SK-N-MC (cell line): ENCODE measurements around the gene FUT3.

Experiments used
- DNase-seq: peaks from one replicate; pipeline ENCODE4 v3.0.0-alpha.2; 2011; ENCODE audit warnings: low read depth, low spot score
- H3K27ac ChIP-seq: fragments of 200-600 bp; sonication (generic); 2 replicates; pipeline ENCODE4 v1.5.1; 2016; ENCODE audit warnings: mixed run types
- H3K36me3 ChIP-seq: fragments of 200-600 bp; sonication (generic); 2 replicates; pipeline ENCODE4 v1.6.1; 2017; ENCODE audit warnings: antibody characterized with exemption, low read length, mixed read lengths; ENCODE audit not compliant: insufficient read depth
- H3K4me3 ChIP-seq: fragments of 200-600 bp; sonication (generic); 2 replicates; pipeline ENCODE4 v1.5.1; 2016
- H3K9ac ChIP-seq: fragments of 200-600 bp; sonication (generic); 2 replicates; pipeline ENCODE4 v1.8.0; 2017; ENCODE audit warnings: mixed run types, mixed read lengths; ENCODE audit not compliant: insufficient read length
- H3K9me3 ChIP-seq: fragments of 200-600 bp; sonication (generic); 2 replicates; pipeline ENCODE4 v1.6.1; 2017; ENCODE audit warnings: low read depth, mild to moderate bottlenecking, antibody characterized with exemption, low read length, moderate library complexity, mixed read lengths
- EZH2 ChIP-seq: fragments of 200-600 bp; sonication (generic); IDR thresholded peaks from one replicate; pipeline ENCODE4 v1.6.1; 2017; ENCODE audit warnings: antibody characterized with exemption
- FOXP2 ChIP-seq: optimal IDR thresholded peaks from 2 replicates; pipeline ENCODE3; 2011; ENCODE audit warnings: mild to moderate bottlenecking, moderate library complexity; ENCODE audit not compliant: insufficient read depth; ENCODE audit errors: extremely low read length, control extremely low read depth
- POLR2AphosphoS5 ChIP-seq: IDR thresholded peaks from 2 replicates; pipeline ENCODE4 v1.6.1; 2012; ENCODE audit warnings: mild to moderate bottlenecking, low read depth, low read length, borderline replicate concordance

FUT3 gene

DNA sequence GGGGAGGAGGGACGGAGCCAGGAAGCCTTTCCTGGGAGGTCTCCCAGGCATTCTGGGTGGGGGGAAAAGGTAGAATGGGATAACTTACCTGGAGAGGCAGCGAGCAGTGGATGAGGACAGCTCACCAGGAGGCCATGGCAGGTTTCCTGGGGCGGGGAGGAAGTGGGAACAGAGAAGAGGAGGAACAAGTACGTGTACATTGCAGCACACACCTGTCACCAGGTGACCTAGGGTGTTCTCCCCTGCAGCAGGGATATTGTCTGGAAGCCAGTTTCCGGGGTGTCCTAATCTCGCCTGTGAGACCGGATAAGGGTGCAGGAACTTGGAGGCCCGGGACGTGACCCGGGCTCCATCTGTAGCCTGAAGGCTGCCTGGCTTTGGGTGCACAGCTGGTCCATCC is at the start of gene FUT3:
Gene FUT3, minus strand, starts transcription at position 148 of the 400 bp plus-strand sequence.
- Histone ChIP-seq H3K4me3 (no peak within 1 kb of the TSS), H3K36me3 (no peaks in the 10 kb centered on the region), H3K27ac (no peak within 1 kb of the TSS), H3K9ac (no peak within 1 kb of the TSS), H3K9me3 (no peaks in the 10 kb centered on the region)
- DNase-seq = no peak
- TF ChIP-seq EZH2 (no peak), FOXP2 (no peak), POLR2AphosphoS5 (no peak)

DNA sequence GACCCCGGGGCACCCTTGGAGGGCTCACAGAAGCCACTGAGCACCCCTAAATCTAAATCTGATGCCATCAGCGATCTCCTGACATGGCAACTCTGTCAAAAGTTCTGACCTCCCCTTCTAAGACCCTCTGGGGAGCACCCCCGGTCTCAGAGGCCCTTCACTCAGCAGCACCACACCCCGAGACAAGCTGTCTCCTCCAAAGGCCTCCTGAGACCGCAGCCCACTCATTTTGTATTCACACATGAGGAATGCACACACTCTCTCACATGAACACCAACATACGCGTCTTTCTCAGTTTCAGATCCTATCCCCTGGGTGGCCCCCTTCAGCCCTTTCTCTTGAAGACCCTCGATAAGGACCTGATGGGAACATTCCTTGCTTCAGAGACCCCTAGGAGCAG is 49.7 kb upstream of the FUT3 start:
- Histone ChIP-seq H3K9me3 (no peaks in the 10 kb centered on the region), H3K4me3 (no peak overlapping the region), H3K9ac (no peak overlapping the region), H3K36me3 (peaks cover 15% of the 10 kb centered on the region), H3K27ac (no peak overlapping the region)
- TF ChIP-seq EZH2 (no peak), FOXP2 (no peak), POLR2AphosphoS5 (no peak)
- DNase-seq = no peak

DNA sequence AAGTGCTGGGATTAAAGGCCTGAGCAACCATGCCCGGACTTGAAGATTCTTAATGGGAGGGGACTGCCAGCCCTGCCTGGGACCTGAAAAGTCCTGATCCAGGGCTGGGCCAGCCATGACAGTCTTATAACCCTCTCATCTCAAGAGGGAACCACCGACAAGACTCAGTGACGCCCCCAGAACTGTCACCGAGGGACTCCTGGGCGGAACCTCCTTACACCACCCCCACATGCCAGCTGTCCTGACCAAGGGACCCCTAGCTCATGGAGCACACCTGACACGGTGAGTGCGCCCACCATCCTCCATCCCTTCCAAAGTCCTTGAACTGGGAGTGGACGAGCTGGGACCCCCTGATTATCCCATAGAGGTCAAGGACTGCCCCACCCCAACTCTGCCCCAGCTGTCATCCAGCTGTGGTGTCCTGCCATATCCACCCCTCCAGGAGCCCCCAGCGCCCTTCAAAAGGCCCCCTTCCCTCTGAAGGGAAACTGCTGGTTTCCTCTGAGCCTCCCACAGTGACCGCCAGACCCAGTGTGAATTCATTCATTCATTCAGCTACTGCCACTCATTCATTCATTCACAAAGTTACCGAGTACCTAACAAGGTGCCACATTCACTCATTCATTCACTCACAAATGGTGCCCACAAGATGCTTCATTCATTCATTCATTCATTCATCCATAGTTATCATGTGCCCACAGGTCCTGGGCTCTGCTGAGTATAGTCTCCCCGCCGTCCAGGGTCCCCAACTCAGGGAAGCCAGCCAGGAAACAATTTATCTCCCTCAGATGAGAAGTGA is 48.7 kb upstream of the FUT3 start:
- Histone ChIP-seq H3K27ac (no peak overlapping the region), H3K9ac (no peak overlapping the region), H3K4me3 (no peak overlapping the region), H3K9me3 (no peaks in the 10 kb centered on the region), H3K36me3 (peaks cover 15% of the 10 kb centered on the region)
- DNase-seq = no peak
- TF ChIP-seq FOXP2 (no peak), EZH2 (no peak), POLR2AphosphoS5 (no peak)

DNA sequence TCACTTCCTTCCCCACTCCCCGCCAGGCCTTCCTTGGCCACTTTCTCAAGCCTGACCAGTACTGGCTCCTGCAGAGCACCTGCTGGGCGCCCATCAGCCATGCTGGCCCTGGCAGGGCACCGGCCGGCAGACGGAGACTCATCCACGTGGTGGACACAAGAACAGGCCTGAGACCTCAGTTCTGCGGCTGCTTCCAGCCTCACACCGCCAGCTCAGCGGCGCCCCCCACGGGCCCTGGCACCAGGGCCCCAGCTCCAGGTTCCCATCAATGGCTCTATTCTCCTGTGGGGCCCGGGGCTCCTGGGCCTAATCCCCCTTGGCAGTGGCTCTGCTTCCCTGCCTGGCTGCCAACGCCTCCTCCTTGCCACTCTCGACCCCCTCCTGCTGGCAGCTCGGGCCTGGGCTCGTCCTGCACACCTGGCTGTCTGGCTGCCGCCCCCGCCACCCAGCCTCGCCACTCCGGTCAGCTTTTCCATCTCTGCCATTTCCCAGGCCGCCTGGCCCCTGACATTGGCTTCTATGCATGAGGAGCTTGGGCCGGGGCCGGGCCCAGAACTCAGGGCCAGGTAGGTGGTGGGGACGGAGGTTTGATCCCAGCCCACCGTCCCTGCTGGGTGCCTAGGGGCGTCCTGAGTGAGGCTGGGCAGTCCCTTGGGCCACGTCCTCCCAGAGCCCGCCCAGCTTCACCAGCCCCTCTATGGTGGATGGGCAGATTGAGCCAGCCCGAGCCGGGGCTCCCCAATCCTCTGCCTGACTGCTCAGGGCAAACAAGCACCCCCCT is 46.1 kb upstream of the FUT3 start:
- no peak for TF ChIP-seq POLR2AphosphoS5
- TF ChIP-seq FOXP2 = no peak
- TF ChIP-seq EZH2 = no peak
- DNase-seq = no peak
- Histone ChIP-seq H3K27ac (no peak overlapping the region), H3K36me3 (peaks cover 15% of the 10 kb centered on the region), H3K9me3 (no peaks in the 10 kb centered on the region), H3K9ac (no peak overlapping the region), H3K4me3 (no peak overlapping the region)

DNA sequence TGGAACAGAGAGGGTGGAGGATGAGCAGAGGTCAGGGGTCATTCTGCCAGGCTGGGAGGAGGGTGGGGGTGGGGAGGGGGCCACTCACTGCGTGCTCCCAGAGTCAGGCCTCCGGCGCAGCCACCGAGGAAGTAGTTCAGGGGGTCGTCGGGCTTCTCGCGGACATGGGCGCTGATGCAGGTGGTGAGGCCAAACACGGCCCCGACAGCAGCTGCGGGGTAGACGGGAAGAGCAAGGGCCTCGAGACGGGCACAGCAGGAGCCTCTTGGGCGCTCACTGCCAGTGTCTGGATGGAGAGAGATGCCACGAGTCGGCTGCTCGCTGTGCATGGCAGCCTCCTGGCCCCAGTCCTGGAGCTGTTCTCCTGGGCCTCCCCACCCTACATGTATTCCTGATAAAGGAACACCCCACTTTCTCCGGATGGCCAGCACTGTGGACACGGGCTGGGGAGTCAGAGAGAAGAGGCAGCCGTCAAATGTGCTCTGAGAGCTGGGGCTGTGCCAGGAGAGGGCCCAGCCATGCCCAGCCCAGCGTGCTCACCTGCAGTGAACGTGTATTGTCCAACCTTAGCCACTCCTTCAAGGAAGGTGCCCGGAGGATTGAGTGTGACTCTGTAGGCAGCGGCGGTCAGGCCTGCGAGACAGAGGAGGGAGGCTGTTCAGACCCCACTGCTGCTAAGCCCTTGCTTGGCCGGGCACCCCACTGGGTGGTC is 45.3 kb upstream of the FUT3 start:
- no peak overlapping the region for H3K27ac ChIP-seq
- TF ChIP-seq FOXP2 (no peak), POLR2AphosphoS5 (no peak), EZH2 (no peak)
- H3K9ac ChIP-seq = no peak overlapping the region
- H3K4me3 ChIP-seq = no peak overlapping the region
- H3K36me3 ChIP-seq = peaks cover 15% of the 10 kb centered on the region
- no peak for DNase-seq
- no peaks in the 10 kb centered on the region for H3K9me3 ChIP-seq

DNA sequence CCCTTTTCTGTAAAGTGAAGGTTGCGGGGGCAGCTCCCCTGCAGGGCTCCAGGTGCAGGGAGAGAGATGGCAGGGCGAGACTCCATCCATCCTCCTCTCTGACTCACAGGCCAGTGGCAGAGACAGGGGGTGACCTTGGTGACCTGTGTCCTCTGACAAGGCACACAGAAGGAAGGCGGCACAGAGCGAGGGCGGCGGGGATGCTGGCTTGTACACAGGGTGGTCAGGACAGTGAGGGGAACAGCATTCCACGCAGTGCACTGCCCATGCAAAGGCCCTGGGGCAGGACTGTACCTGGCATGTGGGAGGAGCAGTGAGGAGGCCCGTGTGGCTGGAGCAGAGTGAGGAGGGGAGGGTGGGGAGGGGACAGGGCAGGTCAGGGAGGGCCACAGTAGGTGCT is 44.6 kb upstream of the FUT3 start:
- H3K27ac ChIP-seq = no peak overlapping the region
- no peak overlapping the region for H3K4me3 ChIP-seq
- TF ChIP-seq EZH2 (no peak), POLR2AphosphoS5 (no peak), FOXP2 (no peak)
- H3K9me3 ChIP-seq = no peaks in the 10 kb centered on the region
- no peak overlapping the region for H3K9ac ChIP-seq
- H3K36me3 ChIP-seq = peaks cover 10% of the 10 kb centered on the region
- DNase-seq = no peak

DNA sequence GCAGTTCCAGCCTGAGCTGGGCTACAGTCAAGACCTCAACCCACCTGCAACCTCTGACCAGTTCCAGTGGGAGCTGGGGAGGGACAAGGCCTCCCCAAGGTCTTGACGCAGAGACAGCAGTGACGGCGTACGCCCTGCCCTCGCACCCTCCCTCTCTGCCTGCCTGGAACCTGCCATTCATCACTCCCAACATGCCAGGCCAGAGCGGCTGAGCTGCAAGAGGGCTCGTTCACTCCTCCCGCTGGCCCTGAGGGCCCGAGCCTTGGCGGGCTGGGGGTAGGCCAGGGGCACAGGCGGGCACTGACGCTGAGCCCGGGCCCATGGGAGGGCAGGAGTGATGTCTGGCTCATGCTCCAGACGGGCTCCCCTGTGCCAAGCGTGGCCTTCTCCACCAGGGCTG is 44.2 kb upstream of the FUT3 start:
- Histone ChIP-seq H3K4me3 (no peak overlapping the region), H3K9ac (no peak overlapping the region), H3K27ac (no peak overlapping the region), H3K36me3 (peaks cover 9% of the 10 kb centered on the region), H3K9me3 (no peaks in the 10 kb centered on the region)
- no peak for DNase-seq
- TF ChIP-seq FOXP2 (no peak), POLR2AphosphoS5 (no peak), EZH2 (no peak)

DNA sequence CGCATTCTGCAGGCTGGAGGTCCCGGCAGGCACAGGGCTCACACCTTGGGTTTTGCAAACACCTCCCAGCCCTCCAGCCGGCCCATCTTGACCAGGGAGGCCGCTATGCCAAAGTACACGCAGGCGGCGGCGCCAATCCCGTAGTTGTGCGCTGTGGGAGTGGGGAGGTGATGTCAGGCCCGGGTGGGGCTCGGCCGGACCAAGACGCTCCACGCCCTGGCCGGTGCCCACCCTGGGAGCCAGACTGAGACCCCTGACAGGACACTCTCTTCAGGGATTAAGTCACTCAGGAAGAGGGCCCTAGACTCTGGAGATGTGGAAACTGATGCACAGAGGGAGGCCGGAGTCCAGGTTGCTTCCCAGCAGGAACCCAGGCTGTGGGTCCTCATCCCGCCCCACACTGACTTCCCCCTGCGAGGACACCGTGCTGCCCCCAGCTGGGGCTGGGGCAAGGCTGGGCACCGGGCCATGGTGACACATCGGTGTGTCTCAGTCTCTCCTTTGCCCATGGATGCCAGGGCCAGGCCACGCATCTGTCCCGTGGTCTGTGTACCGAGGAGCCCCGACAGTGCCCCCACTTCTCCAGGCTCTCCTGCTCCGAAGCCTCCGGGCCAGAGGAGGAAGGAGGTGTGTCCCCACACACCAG is 43.6 kb upstream of the FUT3 start:
- Histone ChIP-seq H3K9ac (no peak overlapping the region), H3K36me3 (peaks cover 3% of the 10 kb centered on the region; the same call in 1 of the 2 replicates), H3K4me3 (no peak overlapping the region), H3K9me3 (no peaks in the 10 kb centered on the region), H3K27ac (no peak overlapping the region)
- DNase-seq = no peak
- no peak for TF ChIP-seq EZH2
